Measurements from ENCODE around the gene CDC42BPG.

The CDC42BPG gene

GRCh38 chr11:64865286-64866172 lies 21.1 kb upstream of the CDC42BPG start:
- CTCF ChIA-PET, result interaction anchor here (1.2 to 12.0 kb wide), 6 partner anchors 12 to 28 kb away, joined by 3 to 145 read pairs (median 6); partner anchors contain the start of gene EHD1
- Mint-ChIP-seq H3K4me1 (peaks cover 94% of the 10 kb centered on the region), H3K9me3 (no peaks in the 10 kb centered on the region), H3K36me3 (peaks cover 45% of the 10 kb centered on the region), H3K4me3 (no peak overlapping the region), H3K27ac (peak overlapping the region; percentile 100), H3K27me3 (no peaks in the 10 kb centered on the region)
- DNase-seq, result no peak

- peaks cover 94% of the 10 kb centered on the region for H3K4me1 Mint-ChIP-seq
- H3K9me3 Mint-ChIP-seq, result no peaks in the 10 kb centered on the region
- peak overlapping the region; percentile 100 for H3K27ac Mint-ChIP-seq
- DNase-seq, result no peak
- H3K36me3 Mint-ChIP-seq, result peaks cover 49% of the 10 kb centered on the region
- H3K4me3 Mint-ChIP-seq, result peak overlapping the region; percentile 56
- H3K27me3 Mint-ChIP-seq, result no peaks in the 10 kb centered on the region
- CTCF ChIA-PET, result interaction anchor here (1.2 to 12.0 kb wide), 7 partner anchors 11 to 253 kb away, joined by 3 to 145 read pairs (median 7); partner anchors contain the start of genes EHD1 and ZNHIT2
Measured at GRCh38 chr11:64864473-64865285, 20.2 kb upstream of the CDC42BPG start.

GRCh38 chr11:64864135-64864472 lies 19.7 kb upstream of the CDC42BPG start:
- Mint-ChIP-seq H3K9me3 (no peaks in the 10 kb centered on the region), H3K27ac (peak overlapping the region; percentile 100), H3K4me3 (peak overlapping the region; percentile 56), H3K36me3 (peaks cover 50% of the 10 kb centered on the region), H3K27me3 (no peaks in the 10 kb centered on the region), H3K4me1 (peaks cover 94% of the 10 kb centered on the region)
- CTCF ChIA-PET, result interaction anchor here (1.2 to 12.0 kb wide), 7 partner anchors 11 to 253 kb away, joined by 3 to 145 read pairs (median 7); partner anchors contain the start of genes EHD1 and ZNHIT2
- no peak for DNase-seq

- H3K4me3 Mint-ChIP-seq, result peak overlapping the region; percentile 4
- peaks cover 94% of the 10 kb centered on the region for H3K4me1 Mint-ChIP-seq
- CTCF ChIA-PET, result interaction anchor here (1.4 to 12.0 kb wide), 5 partner anchors 10 to 254 kb away, joined by 3 to 145 read pairs (median 9); partner anchors contain the start of genes EHD1 and ZNHIT2
- H3K36me3 Mint-ChIP-seq, result peaks cover 51% of the 10 kb centered on the region
- no peaks in the 10 kb centered on the region for H3K9me3 Mint-ChIP-seq
- no peak for DNase-seq
- H3K27me3 Mint-ChIP-seq, result no peaks in the 10 kb centered on the region
- H3K27ac Mint-ChIP-seq, result peak overlapping the region; percentile 100
Measured at GRCh38 chr11:64863391-64864060, 19.1 kb upstream of the CDC42BPG start.

GRCh38 chr11:64862987-64863390 lies 18.5 kb upstream of the CDC42BPG start:
- CTCF ChIA-PET, result interaction anchor here (1.2 to 12.0 kb wide), 5 partner anchors 9 to 25 kb away, joined by 4 to 145 read pairs (median 9); partner anchors contain the start of gene EHD1
- H3K27me3 Mint-ChIP-seq, result no peaks in the 10 kb centered on the region
- H3K9me3 Mint-ChIP-seq, result no peaks in the 10 kb centered on the region
- peaks cover 94% of the 10 kb centered on the region for H3K4me1 Mint-ChIP-seq
- no peak for DNase-seq
- H3K36me3 Mint-ChIP-seq, result peaks cover 47% of the 10 kb centered on the region
- H3K4me3 Mint-ChIP-seq, result peak overlapping the region; percentile 57
- peak overlapping the region; percentile 100 for H3K27ac Mint-ChIP-seq

GRCh38 chr11:64861227-64861975 lies 16.9 kb upstream of the CDC42BPG start:
- Mint-ChIP-seq H3K27ac (peak overlapping the region; percentile 100), H3K4me3 (peak overlapping the region; percentile 44), H3K4me1 (peaks cover 95% of the 10 kb centered on the region), H3K36me3 (peaks cover 50% of the 10 kb centered on the region), H3K27me3 (no peaks in the 10 kb centered on the region), H3K9me3 (no peaks in the 10 kb centered on the region)
- DNase-seq, result no peak
- CTCF ChIA-PET, result interaction anchor here (0.6 to 12.0 kb wide), 7 partner anchors 9 to 1252 kb away, joined by 3 to 145 read pairs (median 4); partner anchors contain the start of gene EHD1

- H3K36me3 Mint-ChIP-seq, result peaks cover 49% of the 10 kb centered on the region
- peak overlapping the region; percentile 75 for H3K4me3 Mint-ChIP-seq
- H3K4me1 Mint-ChIP-seq, result peaks cover 95% of the 10 kb centered on the region
- H3K9me3 Mint-ChIP-seq, result no peaks in the 10 kb centered on the region
- H3K27ac Mint-ChIP-seq, result peak overlapping the region; percentile 100
- H3K27me3 Mint-ChIP-seq, result no peaks in the 10 kb centered on the region
- CTCF ChIA-PET, result interaction anchor here (0.8 to 12.0 kb wide), 12 partner anchors 9 to 259 kb away, joined by 3 to 145 read pairs (median 4); partner anchors contain the start of genes EHD1, RASGRP2 and ZNHIT2
- DNase-seq, result peak; percentile 79
Measured at GRCh38 chr11:64859542-64860414, 15.3 kb upstream of the CDC42BPG start.

- Mint-ChIP-seq H3K27me3 (no peaks in the 10 kb centered on the region), H3K27ac (peak overlapping the region; percentile 100), H3K4me1 (peaks cover 95% of the 10 kb centered on the region), H3K4me3 (peak overlapping the region; percentile 75), H3K36me3 (peaks cover 56% of the 10 kb centered on the region), H3K9me3 (no peaks in the 10 kb centered on the region)
- CTCF ChIA-PET, result interaction anchor here (0.8 to 12.0 kb wide), 12 partner anchors 10 to 259 kb away, joined by 3 to 145 read pairs (median 4); partner anchors contain the start of genes EHD1, RASGRP2 and ZNHIT2
- peak; percentile 80 for DNase-seq
Measured at GRCh38 chr11:64858467-64859263, 14.2 kb upstream of the CDC42BPG start.

GRCh38 chr11:64857485-64857884 lies 13.0 kb upstream of the CDC42BPG start:
- CTCF ChIA-PET, result interaction anchor here (0.7 to 16.4 kb wide), 3 partner anchors 9 to 30 kb away, joined by 4 to 592 read pairs (median 106); partner anchors contain the start of gene EHD1
- Mint-ChIP-seq H3K27me3 (no peaks in the 10 kb centered on the region), H3K9me3 (no peaks in the 10 kb centered on the region), H3K4me1 (peaks cover 95% of the 10 kb centered on the region), H3K36me3 (peaks cover 68% of the 10 kb centered on the region), H3K4me3 (no peak overlapping the region), H3K27ac (peak overlapping the region; percentile 88)
- no peak for DNase-seq

GRCh38 chr11:64856382-64857227 lies 12.2 kb upstream of the CDC42BPG start:
- Mint-ChIP-seq H3K36me3 (peaks cover 71% of the 10 kb centered on the region), H3K4me1 (peaks cover 97% of the 10 kb centered on the region), H3K27me3 (no peaks in the 10 kb centered on the region), H3K9me3 (no peaks in the 10 kb centered on the region), H3K27ac (peak overlapping the region; percentile 86), H3K4me3 (peak overlapping the region; percentile 12)
- CTCF ChIA-PET, result interaction anchor here (0.7 to 16.4 kb wide), 5 partner anchors 9 to 31 kb away, joined by 3 to 592 read pairs (median 4); partner anchors contain the start of gene EHD1
- DNase-seq, result no peak
